H1 (cell line): ENCODE data around the gene CMKLR1. TPM values are rescaled to one million over a fixed set of nuclear protein-coding genes. Genes with fewer than 3 reads are reported as not detected.

Experiments
- CTCF ChIA-PET: fragments of 300-600 bp; sonication (Branson Sonifier 250); formaldehyde crosslinking; loops from one replicate; lab custom pipeline; 2021; ENCODE audit not compliant: partially characterized antibody; lab: Charles Lee
- POLR2A ChIA-PET: fragments of 300-600 bp; sonication (Branson Sonifier 250); formaldehyde crosslinking; loops from one replicate; lab custom pipeline; 2021; ENCODE audit warnings: inconsistent platforms; ENCODE audit not compliant: partially characterized antibody; lab: Charles Lee
- DNase-seq, 2 experiments: peaks; one replicate each; pipeline versions ENCODE4 v3.0.0 to v3.0.0-alpha.2; 2010 to 2022; ENCODE audit warnings: low spot score in 2 of 2, low read depth in 1 of 2, mixed read lengths in 1 of 2
- FAIRE-seq: peaks from 2 replicates; lab custom pipeline; 2011; peaks lifted over from hg19 to GRCh38; lab: Jason Lieb, UNC
- H2AFZ ChIP-seq: 2 replicates; pipeline ENCODE4 v1.8.1; 2012; ENCODE audit warnings: low read length, inconsistent platforms
- H2AK5ac ChIP-seq: 2 replicates; pipeline ENCODE4 v1.6.1; 2013; ENCODE audit warnings: low read depth, low read length
- H2BK120ac ChIP-seq: replicated peaks from 2 replicates; pipeline ENCODE3; 2013; ENCODE audit warnings: low read depth, low read length, inconsistent platforms
- H2BK12ac ChIP-seq: 2 replicates; pipeline ENCODE4 v1.6.1; 2013; ENCODE audit warnings: low read depth, low read length
- H2BK15ac ChIP-seq: 2 replicates; pipeline ENCODE4 v1.6.1; 2013; ENCODE audit warnings: low read length
- H2BK20ac ChIP-seq: 2 replicates; pipeline ENCODE4 v1.6.1; 2013; ENCODE audit warnings: low read length
- H2BK5ac ChIP-seq: 2 replicates; pipeline ENCODE4 v1.6.1; 2013; ENCODE audit warnings: low read depth, low read length
- H3K14ac ChIP-seq: 2 replicates; pipeline ENCODE4 v1.6.1; 2013; ENCODE audit warnings: inconsistent platforms; ENCODE audit not compliant: insufficient read length
- H3K18ac ChIP-seq: 2 replicates; pipeline ENCODE4 v1.6.1; 2013; ENCODE audit warnings: low read length; ENCODE audit errors: extremely low read depth
- H3K23ac ChIP-seq: 2 replicates; pipeline ENCODE4 v1.6.1; 2013; ENCODE audit warnings: inconsistent platforms; ENCODE audit not compliant: insufficient read length
- H3K23me2 ChIP-seq: 2 replicates; pipeline ENCODE4 v1.6.1; 2013; ENCODE audit warnings: low read depth, low read length
- H3K27ac ChIP-seq: 2 replicates; pipeline ENCODE4 v1.6.1; 2011; ENCODE audit warnings: low read depth, low read length, inconsistent platforms
- H3K27me3 ChIP-seq, 4 experiments: replicated peaks in 1 of 4; 1 replicate in 1 of 4; 2 replicates in 3 of 4; pipeline versions ENCODE4 v1.6.1 to v1.8.1; 2011 to 2013; ENCODE audit warnings: low read length in 3 of 4, mild to moderate bottlenecking in 3 of 4, inconsistent platforms in 2 of 4, mixed read lengths in 2 of 4, moderate library complexity in 1 of 4; ENCODE audit not compliant: control insufficient read depth in 3 of 4, insufficient read depth in 3 of 4; ENCODE audit errors: extremely low read depth in 1 of 4
- H3K36me3 ChIP-seq, 4 experiments: 2 replicates each; pipeline versions ENCODE4 v1.6.1 to v1.8.1; 2011 to 2013; ENCODE audit warnings: mild to moderate bottlenecking in 4 of 4, low read length in 3 of 4, moderate library complexity in 2 of 4, control low read depth in 1 of 4, inconsistent platforms in 1 of 4; ENCODE audit not compliant: insufficient read depth in 4 of 4, control insufficient read depth in 2 of 4
- H3K4ac ChIP-seq: replicated peaks from 2 replicates; pipeline ENCODE3; 2013; ENCODE audit warnings: low read length, low read depth, mixed read lengths, inconsistent platforms; ENCODE audit not compliant: insufficient read length
- H3K4me1 ChIP-seq, 4 experiments: replicated peaks in 1 of 4; 1 replicate in 1 of 4; 2 replicates in 3 of 4; pipeline versions ENCODE4 v1.6.1 to v1.8.1; 2011 to 2013; ENCODE audit warnings: low read length in 3 of 4, inconsistent platforms in 2 of 4, mixed read lengths in 1 of 4; ENCODE audit not compliant: insufficient read depth in 4 of 4, control insufficient read depth in 3 of 4
- H3K4me2 ChIP-seq, 2 experiments: 2 replicates each; pipeline versions ENCODE4 v1.6.1 to v1.8.1; 2011 to 2013; ENCODE audit warnings: low read depth in 2 of 2, low read length in 2 of 2, control low read depth in 1 of 2, inconsistent platforms in 1 of 2, mild to moderate bottlenecking in 1 of 2; ENCODE audit not compliant: insufficient read depth in 1 of 2
- H3K4me3 ChIP-seq, 4 experiments: fragments of 200-600, 300-600 bp in 1 of 4; sonication (generic), shearing (Covaris generic), sonication (Bioruptor Twin) in 1 of 4; 2 replicates each; pipeline versions ENCODE4 v1.5.1 to v1.8.1; 2011 to 2016; ENCODE audit warnings: low read length in 4 of 4, low read depth in 3 of 4, control low read depth in 2 of 4, inconsistent platforms in 2 of 4, mild to moderate bottlenecking in 2 of 4, mixed read lengths in 1 of 4, moderate library complexity in 1 of 4; ENCODE audit not compliant: insufficient read depth in 2 of 4; ENCODE audit errors: extremely low read depth in 1 of 4
- H3K56ac ChIP-seq: replicated peaks from 2 replicates; pipeline ENCODE3; 2013; ENCODE audit warnings: low read depth, mild to moderate bottlenecking, mixed read lengths, low read length, inconsistent platforms; ENCODE audit not compliant: insufficient read length
- H3K79me1 ChIP-seq: 2 replicates; pipeline ENCODE4 v1.6.1; 2013; ENCODE audit warnings: low read depth, low read length, control low read depth
- H3K79me2 ChIP-seq, 2 experiments: 2 replicates each; pipeline versions ENCODE4 v1.6.1 to v1.8.1; 2012 to 2013; ENCODE audit warnings: low read length in 2 of 2, mild to moderate bottlenecking in 2 of 2, inconsistent platforms in 1 of 2; ENCODE audit not compliant: insufficient read depth in 2 of 2, control insufficient read depth in 1 of 2
- H3K9ac ChIP-seq, 4 experiments: replicated peaks in 1 of 4; 1 replicate in 1 of 4; 2 replicates in 3 of 4; pipeline versions ENCODE4 v1.6.1 to v1.8.1; 2011 to 2013; ENCODE audit warnings: low read depth in 3 of 4, low read length in 3 of 4, control low read depth in 2 of 4, mild to moderate bottlenecking in 2 of 4, moderate library complexity in 2 of 4, inconsistent platforms in 1 of 4; ENCODE audit errors: extremely low read depth in 1 of 4
- H3K9me3 ChIP-seq, 2 experiments: 2 replicates each; pipeline versions ENCODE4 v1.6.1 to v1.8.1; 2012 to 2013; ENCODE audit warnings: mild to moderate bottlenecking in 2 of 2, moderate library complexity in 2 of 2, control low read depth in 1 of 2, inconsistent platforms in 1 of 2, low read depth in 1 of 2, low read length in 1 of 2, mixed read lengths in 1 of 2; ENCODE audit not compliant: insufficient read depth in 2 of 2
- H4K20me1 ChIP-seq, 2 experiments: replicated peaks in 1 of 2; 2 replicates each; pipeline versions ENCODE3 to v1.8.1; 2011 to 2013; ENCODE audit warnings: inconsistent platforms in 2 of 2, low read length in 2 of 2, mild to moderate bottlenecking in 1 of 2; ENCODE audit not compliant: insufficient read depth in 2 of 2, control insufficient read depth in 1 of 2
- H4K5ac ChIP-seq: 2 replicates; pipeline ENCODE4 v1.6.1; 2013; ENCODE audit warnings: low read length, low read depth, mixed read lengths, inconsistent platforms; ENCODE audit not compliant: insufficient read length
- H4K8ac ChIP-seq: 2 replicates; pipeline ENCODE4 v1.8.0; 2013; ENCODE audit warnings: mild to moderate bottlenecking, moderate library complexity, low read length, inconsistent platforms; ENCODE audit not compliant: insufficient read depth; ENCODE audit errors: extremely low read depth
- H4K91ac ChIP-seq: replicated peaks from 2 replicates; pipeline ENCODE3; 2013; ENCODE audit warnings: low read length, mixed read lengths, inconsistent platforms; ENCODE audit not compliant: insufficient read length
- CBX8 ChIP-seq: fragments of 300-800, 300-1000 bp; sonication (generic); IDR thresholded peaks from 2 replicates; pipeline ENCODE4 v1.7.1; 2016; ENCODE audit warnings: low read depth, low read length, borderline replicate concordance
- EGR1 ChIP-seq: IDR thresholded peaks from 2 replicates; pipeline ENCODE4 v1.6.1; 2011; ENCODE audit warnings: low read depth, low read length, borderline replicate concordance
- POLR2A ChIP-seq, 2 experiments: IDR thresholded peaks; 1 replicate in 1 of 2; 2 replicates in 1 of 2; pipeline ENCODE4 v1.6.1; 2011; ENCODE audit warnings: low read depth in 2 of 2, low read length in 2 of 2, mild to moderate bottlenecking in 2 of 2; ENCODE audit errors: control extremely low read depth in 1 of 2
- POU5F1 ChIP-seq: IDR thresholded peaks from 2 replicates; pipeline ENCODE4 v1.6.1; 2011; ENCODE audit warnings: low read depth, mild to moderate bottlenecking, low read length, moderate library complexity
- WGBS, 2 experiments: shearing (Covaris generic) in 1 of 2; methylation state at CpG; one replicate each; pipeline versions ENCODE4 v1.1.6 to v1.1.7; 2013 to 2015; ENCODE audit warnings: low lambda C conversion rate in 2 of 2, mixed read lengths in 2 of 2, inconsistent platforms in 1 of 2, low coverage in 1 of 2, missing lambda C conversion rate in 1 of 2; ENCODE audit not compliant: insufficient replicate concordance in 2 of 2, insufficient coverage in 1 of 2, insufficient read length in 1 of 2; ENCODE audit errors: extremely low coverage in 1 of 2, missing lambda C conversion rate in 1 of 2; 5-methylcytosine and 5-hydroxymethylcytosine counted together
- polyA plus RNA-seq, 7 experiments: library from polyadenylated mRNA; depleted of rRNA in 3 of 7; stranded (reverse) in 5 of 7; unstranded in 2 of 7; fragments of >200 nt in 5 of 7; fragments of 200-250 nt in 2 of 7; gene quantifications; 1 replicate in 5 of 7; 2 replicates in 1 of 7; 4 replicates in 1 of 7; pipeline versions ENCODE4 v1.2.1 to v1.2.3, GENCODE V29; 2011 to 2013; ENCODE audit warnings: missing spikeins in 2 of 7, mixed read lengths in 2 of 7
- total RNA-seq: library from RNA; stranded (reverse); fragmentation: NEBNext Ultra II Directional; extraction: Animal tissue kit (Norgen Biotek cat#: 25700); gene quantifications from 2 replicates; pipeline ENCODE4 v1.2.1, GENCODE V29; 2021

CMKLR1 gene
- total and polyA plus RNA-seq, 2 of the 8 experiments (the other 6 are each of a cell fraction or from before 2014, with no cell fraction given): 2.1 to 2.8 TPM

DNA sequence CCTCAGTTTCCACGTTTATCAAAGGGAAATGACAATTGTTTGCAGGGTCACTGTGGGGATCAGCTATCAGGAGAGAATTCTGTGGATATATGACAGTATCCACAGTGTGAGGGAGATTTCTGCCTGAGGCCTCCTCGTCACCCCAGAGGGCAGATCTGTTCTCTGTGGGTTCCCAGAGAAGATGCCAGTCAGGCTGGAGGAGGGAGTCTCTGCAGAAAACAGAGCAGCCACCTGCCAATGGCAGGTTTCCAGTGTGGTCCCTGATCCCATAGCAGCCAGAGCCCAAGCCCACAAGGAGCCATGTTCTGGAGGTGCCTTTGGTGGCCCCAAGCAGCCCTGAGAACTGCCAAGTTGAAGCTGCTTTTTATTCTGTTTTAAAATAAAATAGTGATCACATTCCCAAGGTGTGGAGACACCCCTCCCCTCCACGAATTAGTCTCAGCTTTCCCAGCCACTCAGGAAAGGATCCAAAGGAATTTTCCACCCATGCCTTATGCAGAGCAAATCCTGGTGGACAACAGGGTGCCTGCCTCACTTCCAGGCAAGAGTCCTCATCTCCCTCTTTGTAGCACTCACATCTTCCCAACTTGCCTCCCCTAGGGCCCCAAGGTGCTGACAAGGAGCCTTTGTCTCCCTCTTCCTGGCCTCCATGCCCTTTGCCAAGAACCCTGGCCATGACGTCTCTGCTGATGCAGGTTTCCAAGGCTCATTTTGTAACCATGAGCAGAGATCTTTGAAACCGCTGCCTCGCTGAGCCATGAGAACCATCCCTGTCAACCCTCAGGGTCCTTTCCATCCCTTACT is 20.4 kb downstream of the CMKLR1 start:
- 88% methylated on average over 6 of the region's 6 CpGs; no CpG with 5 or more reads in 1 of the 2 experiments for WGBS, 2 experiments
- Histone ChIP-seq H3K23ac (no peak overlapping the region), H3K56ac (no peak overlapping the region), H3K9me3 (no peaks in the 10 kb centered on the region), H3K4me2 (no peak overlapping the region), H2AFZ (no peak overlapping the region), H3K79me1 (no peaks in the 10 kb centered on the region), H2BK12ac (peak overlapping the region; percentile 60; the same call in 1 of the 2 replicates), H3K79me2 (no peaks in the 10 kb centered on the region), H3K14ac (no peak overlapping the region), H3K18ac (peak overlapping the region; percentile 15; the same call in 1 of the 2 replicates), H3K4me1 (peaks cover 12 to 40% (median 20%) of the 10 kb centered on the region in 4 experiments), H3K9ac (no peak overlapping the region), H3K27ac (no peak overlapping the region), H4K5ac (no peak overlapping the region), H3K27me3 (no peaks in the 10 kb centered on the region), H3K36me3 (no peaks in the 10 kb centered on the region; a peak in 1 of 8 replicates), H2BK5ac (peak overlapping the region; percentile 15; the same call in 1 of the 2 replicates), H2BK15ac (no peak overlapping the region), H4K8ac (no peak overlapping the region), H4K91ac (peak overlapping the region; percentile 58), H2BK120ac (peak overlapping the region; percentile 50), H4K20me1 (no peaks in the 10 kb centered on the region), H2BK20ac (peak overlapping the region; percentile 82; the same call in 1 of the 2 replicates), H3K4me3 (no peak overlapping the region), H3K23me2 (no peaks in the 10 kb centered on the region; the same call in 1 of the 2 replicates), H3K4ac (no peak overlapping the region), H2AK5ac (peak overlapping the region; percentile 42; the same call in 1 of the 2 replicates)
- CTCF ChIA-PET: interaction anchor here (1.0 to 3.7 kb wide), 5 partner anchors 12 to 177 kb away, joined by 3 to 9 read pairs (median 4); no protein-coding TSS in a partner anchor
- POLR2A ChIA-PET: no interaction called here
- TF ChIP-seq POU5F1 (no peak), CBX8 (no peak), EGR1 (no peak), POLR2A (IDR thresholded peaks at IDR 0.05; ENCODE audit: control extremely low read depth in 1 of 2, low read depth in 2 of 2, low read length in 2 of 2) (no peak)
- FAIRE-seq: no peak
- DNase-seq: no peak
